C4-2B (cell line): ENCODE measurements around the gene LDLRAD3.

Experiments used
- ZFX ChIP-seq: fragments of 450-650 bp; IDR thresholded peaks from 2 replicates; pipeline ENCODE4 v1.6.1; 2017
- TF ChIP-seq, protein P1 (sequence below): fragments of 450-650 bp; conservative IDR thresholded peaks from 2 replicates; pipeline ENCODE4 v1.5.1; 2017; ENCODE audit warnings: mild to moderate bottlenecking

DNA sequence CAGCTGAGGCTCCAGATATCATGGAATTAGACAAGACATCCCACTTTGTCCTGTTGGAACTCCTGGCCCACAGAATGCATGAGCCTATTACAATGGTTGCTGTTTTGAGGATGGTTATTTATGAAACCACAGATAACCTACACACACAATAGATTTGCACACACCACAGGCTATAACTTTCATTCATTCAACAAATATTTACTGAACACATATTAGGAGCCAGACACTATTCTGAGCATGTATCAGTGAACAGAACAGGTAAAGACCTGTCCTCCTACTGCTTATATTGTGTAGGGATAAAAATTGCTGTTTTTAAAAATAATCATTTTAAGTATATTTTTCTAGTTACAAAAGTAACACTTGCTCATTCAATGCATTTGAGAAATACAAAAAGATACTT, 13.4 kb upstream of the LDLRAD3 start:
- TF ChIP-seq, protein P1, sequence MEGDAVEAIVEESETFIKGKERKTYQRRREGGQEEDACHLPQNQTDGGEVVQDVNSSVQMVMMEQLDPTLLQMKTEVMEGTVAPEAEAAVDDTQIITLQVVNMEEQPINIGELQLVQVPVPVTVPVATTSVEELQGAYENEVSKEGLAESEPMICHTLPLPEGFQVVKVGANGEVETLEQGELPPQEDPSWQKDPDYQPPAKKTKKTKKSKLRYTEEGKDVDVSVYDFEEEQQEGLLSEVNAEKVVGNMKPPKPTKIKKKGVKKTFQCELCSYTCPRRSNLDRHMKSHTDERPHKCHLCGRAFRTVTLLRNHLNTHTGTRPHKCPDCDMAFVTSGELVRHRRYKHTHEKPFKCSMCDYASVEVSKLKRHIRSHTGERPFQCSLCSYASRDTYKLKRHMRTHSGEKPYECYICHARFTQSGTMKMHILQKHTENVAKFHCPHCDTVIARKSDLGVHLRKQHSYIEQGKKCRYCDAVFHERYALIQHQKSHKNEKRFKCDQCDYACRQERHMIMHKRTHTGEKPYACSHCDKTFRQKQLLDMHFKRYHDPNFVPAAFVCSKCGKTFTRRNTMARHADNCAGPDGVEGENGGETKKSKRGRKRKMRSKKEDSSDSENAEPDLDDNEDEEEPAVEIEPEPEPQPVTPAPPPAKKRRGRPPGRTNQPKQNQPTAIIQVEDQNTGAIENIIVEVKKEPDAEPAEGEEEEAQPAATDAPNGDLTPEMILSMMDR: no peak
- TF ChIP-seq ZFX: no peak
